HG02870 (cell line): ENCODE data around the gene RANBP17.
"Not testable (repeated sequence)": the region's sequence is repeated elsewhere in the genome, so short reads cannot be mapped to it uniquely, and the experiment has no call there.

Experiments
- ATAC-seq: cut with Tn5 transposase; IDR thresholded peaks from one replicate; pipeline ENCODE4 v1.9.1; 2021; ENCODE audit warnings: mild to moderate bottlenecking, moderate library complexity; ENCODE audit not compliant: unreplicated experiment

The RANBP17 gene

DNA sequence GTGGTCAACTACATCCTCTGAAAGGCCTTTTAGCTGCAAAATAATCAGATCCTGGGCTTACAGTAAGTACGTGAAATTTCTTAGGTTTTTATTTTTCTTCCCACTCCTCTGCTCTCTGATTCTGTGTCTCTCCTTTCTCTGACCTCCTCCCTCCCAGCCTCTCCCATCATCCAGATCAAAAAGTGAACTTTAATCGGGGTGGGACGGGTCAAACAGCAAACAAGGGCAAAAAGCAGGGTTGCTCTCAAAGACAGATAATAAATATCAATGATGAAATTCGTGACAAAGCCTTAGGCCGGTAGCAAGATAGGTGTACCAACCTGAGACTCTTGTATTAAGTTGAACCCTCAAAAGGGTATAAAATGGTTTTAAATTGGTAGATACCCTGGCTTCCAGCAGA is 76.1 kb downstream of the RANBP17 start:
- no peak for ATAC-seq

DNA sequence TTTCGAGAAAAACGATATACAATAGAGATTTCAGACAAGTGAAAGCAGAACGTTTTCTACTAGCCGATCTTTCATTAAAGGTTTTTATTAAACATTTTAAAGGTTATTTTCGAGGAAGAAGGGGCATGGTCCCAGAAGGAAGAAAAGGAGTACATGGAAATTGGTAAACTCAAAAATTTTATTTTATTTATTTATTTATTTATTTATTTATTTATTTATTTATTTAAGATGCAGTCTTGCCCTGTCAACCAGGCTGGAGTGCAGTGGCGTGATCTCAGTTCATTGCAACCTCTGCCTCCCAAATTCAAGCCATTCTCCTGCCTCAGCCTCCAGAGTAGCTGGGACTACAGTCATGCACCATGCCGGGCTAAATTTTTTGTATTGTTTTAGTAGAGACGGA is 77.4 kb downstream of the RANBP17 start:
- ATAC-seq, result no peak

DNA sequence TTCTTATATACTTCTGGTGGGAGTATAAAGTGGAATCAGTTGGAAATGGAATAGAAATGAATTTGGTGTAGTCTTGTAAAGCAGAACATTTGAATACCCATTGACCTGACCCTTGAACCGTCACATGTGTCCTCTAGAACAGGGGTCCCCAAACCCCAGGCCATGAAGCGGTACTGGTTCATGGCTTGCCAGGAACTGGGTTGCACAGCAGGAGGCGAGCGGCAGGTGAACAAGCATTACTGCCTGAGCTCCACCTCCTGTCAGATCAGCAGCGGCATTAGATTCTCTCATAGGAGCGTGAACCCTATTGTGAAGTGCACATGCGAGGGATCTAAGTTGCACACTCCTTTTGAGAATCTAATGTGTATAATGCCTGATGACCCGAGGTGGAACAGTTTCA is 80.0 kb downstream of the RANBP17 start:
- ATAC-seq, result no peak

DNA sequence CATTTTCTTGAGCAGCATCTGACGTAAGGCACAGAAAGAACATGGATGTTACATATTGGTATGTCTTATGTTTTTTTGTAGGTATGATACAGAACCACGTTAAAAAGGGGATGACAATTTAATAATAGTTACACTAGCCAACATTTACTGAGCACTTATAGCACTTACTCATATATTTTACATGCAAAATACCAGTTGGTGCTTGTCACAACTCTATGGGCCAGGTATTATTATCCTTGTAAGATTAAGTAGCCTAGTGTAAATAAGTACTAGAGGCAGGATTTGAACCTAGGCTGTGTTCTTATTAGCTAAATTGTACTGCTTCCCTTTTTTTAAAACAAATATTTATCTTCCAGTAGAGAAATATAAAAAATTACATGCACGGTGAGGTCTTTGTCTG is 83.5 kb downstream of the RANBP17 start:
- ATAC-seq, result no peak

DNA sequence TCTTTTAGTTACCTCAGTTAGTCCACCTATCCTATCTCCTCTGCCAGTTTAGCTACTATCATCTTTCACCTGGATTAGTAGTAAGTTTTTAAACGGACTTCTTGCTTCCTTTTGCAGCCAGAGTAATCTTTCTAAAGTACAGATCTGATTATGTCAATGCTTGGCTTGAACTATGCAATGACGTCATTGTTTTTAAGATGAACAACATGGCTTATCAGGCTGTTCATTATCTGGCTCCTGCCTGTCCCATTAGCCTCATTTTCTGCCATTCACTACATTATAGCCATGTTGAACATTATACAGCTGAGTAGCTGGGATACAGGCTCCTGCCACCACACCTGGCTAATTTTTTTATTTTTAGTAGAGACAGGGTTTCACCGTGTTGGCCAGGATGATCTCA is 98.7 kb downstream of the RANBP17 start:
- no peak for ATAC-seq

DNA sequence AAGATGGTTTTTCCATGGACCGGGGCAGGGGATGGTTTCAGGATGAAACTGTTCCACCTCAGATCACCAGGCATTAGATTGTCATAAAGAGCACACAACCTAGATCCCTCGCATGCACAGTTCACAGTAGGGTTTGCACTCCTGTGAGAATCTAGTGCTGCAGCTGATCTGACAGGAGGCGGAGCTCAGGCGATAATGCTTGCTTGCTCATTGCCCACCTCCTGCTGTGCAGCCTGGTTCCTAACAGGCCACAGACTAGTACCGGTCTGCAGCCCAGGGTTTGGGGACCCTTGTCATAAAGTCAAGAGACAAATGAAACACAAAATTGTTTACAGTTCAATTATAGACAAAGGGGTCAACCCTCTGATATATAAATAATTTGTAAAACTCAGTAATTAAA is 101.7 kb downstream of the RANBP17 start:
- no peak for ATAC-seq

DNA sequence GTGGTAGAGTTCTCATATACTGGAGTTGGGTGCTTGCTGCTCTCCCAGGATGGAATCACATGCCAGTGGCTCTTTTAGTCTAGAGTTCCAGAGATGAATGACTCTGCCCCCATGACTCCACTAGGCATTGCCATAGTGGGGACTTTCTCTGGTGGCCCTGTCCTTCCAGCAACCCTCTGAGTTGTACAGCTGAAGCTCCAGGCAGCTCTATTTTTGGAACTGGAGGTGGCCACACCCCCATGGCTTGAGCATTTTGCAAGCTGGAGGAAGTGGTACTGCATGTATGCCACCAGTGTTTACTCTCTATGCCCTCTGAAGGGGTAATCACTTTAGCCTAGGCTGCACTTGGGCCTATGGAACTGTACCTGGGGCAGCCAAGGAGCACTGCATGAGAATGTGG is 112.6 kb downstream of the RANBP17 start:
- ATAC-seq, result no peak

DNA sequence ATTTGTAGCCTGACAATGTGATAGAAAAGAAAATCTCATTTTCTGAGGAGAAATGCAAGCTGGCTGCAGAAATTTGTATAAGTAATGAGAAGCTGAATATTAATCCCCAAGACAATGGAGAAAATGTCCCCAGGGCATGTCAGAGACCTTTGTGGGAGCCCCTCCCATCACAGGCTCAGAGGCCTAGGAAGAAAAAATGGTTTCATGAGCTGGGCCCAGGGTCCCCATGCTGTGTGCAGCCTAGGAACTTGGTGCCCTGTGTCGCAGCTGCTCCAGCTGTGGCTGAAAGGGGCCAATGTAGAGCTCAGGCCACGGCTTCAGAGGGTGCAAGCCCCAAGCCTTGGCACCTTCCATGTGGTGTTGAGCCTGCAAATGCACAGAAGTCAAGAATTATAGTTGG is 118.4 kb downstream of the RANBP17 start:
- not testable (repeated sequence) for ATAC-seq

DNA sequence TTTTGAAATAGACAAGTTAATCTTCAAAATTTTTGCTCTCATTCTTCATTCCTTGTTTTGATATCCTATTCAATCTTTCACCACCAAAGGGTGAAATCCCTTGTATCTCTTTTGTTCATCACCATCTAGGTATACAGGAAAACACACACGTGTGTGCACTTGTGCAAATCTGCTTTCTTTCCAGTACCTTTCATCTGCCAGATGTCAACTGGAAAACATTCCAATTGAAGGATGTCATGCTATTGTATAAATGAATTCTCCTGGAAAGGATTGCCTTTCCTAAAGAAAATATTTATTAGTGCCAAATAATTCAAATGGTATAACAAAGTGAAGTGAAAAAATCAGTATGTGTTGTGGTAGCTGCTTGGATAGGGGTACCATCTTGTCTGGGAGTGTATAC is 123.7 kb downstream of the RANBP17 start:
- no peak for ATAC-seq

DNA sequence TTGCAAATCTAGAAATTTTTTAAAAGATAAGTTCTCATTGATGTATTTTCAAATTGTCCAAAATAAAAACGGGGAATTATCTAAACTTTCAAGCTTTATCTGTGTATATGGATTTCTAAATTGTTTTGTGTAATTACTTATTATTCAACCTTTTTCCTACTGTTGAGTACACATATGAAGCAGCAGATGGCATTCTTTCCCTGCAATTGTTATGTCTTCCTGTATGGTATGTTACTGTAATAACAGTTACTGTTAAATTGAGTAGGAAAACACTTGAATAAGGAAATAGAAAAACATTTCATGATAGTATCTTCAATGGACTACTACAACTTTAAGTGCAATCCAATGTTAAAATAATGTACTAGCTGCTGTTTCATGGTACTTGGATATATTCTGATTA is 124.8 kb downstream of the RANBP17 start:
- ATAC-seq, result no peak

DNA sequence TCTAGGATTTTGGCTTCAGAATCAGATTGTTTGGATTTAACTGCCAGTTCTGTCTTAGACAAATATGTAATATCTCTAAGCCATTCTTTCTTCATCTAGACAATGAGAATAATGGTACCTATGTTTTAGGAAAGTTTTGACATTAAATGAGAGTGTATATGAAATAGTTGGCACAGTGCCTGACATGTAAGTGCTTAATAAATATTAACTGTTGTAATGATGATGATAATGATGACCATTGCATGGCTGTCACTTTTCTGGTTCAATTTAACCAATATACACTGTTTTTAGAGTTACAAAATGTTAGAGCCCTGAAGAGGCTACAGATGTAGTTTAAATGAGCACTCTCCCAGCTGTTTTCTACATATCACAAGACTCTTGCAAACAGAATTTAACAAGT is 131.7 kb downstream of the RANBP17 start:
- no peak for ATAC-seq

DNA sequence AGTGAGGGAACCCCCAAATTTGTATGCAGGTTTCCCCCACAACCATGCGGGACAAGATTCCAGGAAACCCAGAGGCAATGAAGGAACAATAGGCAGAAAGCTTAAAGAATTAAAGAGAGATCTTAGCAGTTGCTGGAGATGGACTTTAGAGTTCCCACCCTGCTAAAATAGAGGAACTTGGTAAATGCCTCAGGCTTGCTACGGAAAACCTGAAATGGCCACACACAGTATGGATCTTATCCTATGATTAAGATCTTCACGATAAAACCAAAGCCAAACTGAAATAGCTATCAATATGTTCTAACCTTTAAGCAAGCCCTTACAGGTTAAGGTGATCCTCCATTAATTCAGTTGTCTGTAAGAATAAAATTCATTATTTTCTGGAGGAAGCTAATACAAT is 148.3 kb downstream of the RANBP17 start:
- no peak for ATAC-seq

DNA sequence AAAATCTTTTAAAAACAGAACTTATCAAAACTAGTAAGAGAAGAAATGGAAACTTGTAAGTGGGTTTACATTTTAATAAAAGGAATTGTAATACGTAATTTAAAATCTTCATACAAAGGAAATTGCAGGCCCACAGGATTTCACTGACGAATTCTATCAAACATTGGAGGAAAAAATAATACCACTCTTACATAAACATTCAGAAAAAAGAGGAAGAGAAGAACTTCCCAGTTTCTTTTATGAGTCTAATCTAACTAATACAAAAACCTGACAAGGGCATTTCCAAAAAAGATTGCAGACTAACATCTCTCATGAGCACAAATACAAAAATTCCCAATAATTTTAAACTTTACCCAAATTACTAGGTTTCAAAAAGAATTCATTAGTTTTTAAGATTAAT is 149.0 kb downstream of the RANBP17 start:
- ATAC-seq, result no peak

DNA sequence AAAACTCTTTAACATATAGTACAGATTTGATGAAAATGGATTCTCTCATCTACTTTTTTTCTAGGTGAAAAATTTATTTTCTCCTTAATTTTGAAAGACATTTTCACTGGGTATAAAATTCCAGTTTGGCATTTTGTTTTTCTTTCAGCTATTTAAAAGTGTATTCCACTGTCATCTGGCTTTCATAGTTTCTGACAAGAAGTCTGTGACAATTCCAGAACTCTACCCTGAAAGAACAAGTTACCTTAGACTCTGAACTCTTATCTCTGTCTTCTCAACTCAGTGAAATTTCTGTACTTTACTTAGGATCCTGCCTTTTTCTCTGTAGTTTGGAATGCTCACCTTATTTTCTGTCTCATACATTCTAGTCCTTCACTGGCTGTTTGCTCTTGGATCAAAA is 161.7 kb downstream of the RANBP17 start:
- ATAC-seq, result no peak

DNA sequence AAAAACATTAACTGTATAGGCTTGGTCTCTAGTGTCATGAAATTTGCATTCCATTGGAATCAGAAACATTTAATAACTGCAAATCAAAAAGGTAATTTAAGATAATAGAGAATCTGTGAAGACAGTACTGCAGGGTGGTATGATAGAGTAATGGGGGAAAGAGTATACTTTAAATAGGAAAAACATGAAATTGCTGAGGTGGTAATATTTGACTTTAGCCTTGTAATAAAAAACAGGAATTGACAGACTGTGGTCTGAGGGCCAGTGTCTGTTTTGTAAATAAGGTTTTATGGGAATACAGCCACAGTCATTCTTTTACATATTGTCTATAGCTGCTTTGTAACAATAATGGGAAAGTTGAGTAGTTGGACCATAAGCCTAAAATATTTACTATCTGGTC is 162.3 kb downstream of the RANBP17 start:
- ATAC-seq, result no peak

DNA sequence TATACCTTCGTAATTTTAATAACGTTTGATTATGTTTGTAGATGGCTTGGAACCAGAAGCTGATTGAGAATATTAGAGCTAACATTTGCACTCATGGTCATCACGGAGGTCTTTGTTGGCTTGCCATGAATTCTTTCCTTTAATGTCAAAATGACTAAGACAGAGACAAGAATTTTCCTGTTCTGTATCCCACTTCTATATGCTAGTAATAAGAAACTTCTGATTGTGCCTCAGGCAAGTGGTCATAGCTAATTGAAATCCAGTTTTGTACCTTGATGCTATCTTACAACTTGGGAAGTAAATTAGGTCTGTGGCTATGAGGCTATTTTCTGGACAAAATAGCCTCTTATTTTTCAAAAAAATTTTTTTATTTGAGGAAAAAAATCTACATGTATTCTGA is 167.6 kb downstream of the RANBP17 start:
- ATAC-seq, result no peak

DNA sequence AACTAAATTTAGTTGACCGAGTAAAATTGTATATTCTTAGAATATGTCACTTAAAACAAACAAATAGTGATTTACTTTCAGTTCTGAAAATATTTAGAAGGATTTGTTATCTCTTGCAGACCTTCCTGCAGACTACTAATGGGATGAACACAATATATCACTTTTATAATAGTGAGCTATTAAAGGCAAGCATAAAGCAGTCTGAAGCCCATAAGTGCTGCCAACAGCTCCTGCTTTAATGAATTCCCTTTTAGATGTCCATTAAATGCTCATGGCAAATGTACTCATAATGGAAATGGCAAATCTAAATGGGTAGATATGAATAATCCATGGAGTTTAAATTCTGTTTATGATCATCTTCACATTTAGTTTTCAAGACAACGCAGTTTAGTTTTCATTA is 170.2 kb downstream of the RANBP17 start:
- ATAC-seq, result no peak

DNA sequence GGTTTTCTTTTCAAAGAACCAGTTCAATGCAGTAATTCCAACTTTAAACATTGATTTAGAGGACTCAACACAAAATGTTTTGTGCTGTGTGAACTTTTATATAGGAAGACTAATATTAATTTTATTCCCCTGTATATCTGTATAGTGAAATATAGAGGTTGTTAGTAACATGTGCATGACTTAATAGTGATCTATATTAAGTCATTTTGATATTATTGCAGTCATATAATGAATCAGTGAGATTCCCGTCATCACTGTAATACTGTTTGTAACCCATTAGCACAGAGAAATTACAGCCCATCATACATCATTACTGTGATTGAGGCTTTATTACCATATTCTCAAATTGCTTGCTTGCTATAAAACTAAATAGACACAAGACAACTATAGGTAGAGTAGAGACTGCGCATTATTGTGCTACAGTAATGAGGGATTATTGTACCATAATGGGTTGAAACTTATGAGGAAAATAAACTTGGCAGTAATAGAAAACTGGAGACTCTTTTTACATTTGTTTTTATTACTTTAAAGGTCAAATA is 170.7 kb downstream of the RANBP17 start:
- no peak for ATAC-seq

DNA sequence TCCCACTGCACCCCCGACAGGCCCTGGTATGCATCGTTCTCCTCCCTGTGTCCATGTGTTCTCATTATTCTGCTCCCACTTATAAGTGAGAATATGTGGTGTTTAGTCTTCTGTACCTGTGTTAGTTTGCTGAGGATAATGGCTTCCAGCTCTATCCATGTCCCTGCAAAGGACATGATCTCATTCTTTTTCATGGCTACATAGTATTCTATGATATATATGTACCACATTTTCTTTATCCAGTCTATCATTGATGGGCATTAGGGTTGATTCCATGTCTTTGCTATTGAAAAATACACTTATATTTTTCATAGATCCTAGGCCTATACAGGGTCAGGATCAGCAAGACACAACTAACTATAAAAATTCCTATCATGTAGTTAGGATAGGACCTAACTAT is 180.1 kb downstream of the RANBP17 start:
- not testable (repeated sequence) for ATAC-seq

DNA sequence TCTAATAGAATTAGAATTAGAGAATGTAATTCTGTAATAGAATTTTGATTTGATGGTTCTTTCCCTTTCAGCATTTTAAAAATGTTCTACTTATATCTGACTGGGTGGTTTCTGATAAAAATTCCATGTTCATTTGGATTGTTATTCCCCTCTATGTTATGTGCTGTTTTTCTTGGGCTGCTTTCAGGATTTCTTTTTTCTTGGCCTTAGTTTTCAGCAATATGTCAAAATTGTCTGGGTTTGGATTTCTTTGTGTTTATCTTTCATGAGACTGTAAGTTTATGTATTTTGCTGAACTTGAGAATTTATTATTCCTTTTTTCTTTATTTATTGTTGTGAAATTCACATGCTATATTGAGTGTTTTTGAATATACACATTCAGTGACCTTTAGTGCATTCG is 189.1 kb downstream of the RANBP17 start:
- ATAC-seq, result no peak

DNA sequence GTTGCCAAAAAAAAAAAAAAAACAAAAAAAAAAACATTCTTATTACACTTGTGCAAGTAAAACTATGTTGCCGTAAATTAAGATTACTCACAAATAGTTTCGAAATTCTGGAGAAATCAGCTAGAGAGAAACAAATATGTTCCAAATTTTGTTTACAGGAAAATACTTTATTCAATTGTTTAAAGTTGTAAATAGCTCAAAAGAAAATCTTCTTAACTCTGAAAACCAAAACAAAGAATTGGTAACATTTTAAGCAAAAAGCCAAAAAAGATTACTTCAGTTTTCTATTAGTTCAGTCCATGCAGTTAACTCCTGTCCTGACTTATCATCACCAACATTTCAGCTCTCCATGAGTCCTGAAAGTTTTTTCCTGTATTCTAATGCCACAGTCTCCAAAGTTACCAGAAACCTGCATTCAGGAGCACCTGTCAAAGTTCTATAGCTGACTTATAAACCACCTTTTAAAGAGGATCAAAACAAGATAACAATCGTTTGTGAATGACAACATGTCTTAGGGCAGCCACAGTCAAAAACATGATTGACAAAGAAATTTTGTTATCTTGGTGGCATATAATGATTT is 194.1 kb downstream of the RANBP17 start:
- no peak for ATAC-seq

DNA sequence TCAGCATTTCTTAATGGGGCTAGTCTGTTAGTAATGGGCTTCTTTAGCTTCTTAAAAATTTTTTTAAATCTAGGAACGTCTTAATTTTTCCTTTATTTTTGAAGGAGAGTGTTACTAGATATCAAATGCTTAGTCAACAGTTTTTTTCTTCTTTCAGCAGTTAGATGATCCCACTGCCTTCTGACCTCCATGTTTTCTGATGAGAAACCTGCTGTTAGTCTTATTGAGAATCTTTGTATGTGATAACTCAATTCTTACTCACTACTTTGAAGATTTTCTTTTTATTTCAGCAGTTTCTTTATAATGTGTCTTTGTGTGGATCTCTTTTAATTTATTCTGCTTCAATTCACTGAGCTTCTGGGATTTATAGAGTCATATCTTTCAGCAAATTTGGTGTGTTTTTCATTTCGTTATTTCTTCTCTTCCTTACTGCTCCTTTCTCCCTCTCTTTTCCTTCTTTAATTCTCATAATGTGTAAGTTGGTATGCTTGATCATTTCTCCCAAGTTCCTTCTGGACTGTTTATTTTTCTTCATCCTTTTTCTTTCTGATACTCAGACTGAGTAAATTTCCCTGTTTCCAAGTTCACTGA is 205.8 kb downstream of the RANBP17 start:
- ATAC-seq, result no peak

DNA sequence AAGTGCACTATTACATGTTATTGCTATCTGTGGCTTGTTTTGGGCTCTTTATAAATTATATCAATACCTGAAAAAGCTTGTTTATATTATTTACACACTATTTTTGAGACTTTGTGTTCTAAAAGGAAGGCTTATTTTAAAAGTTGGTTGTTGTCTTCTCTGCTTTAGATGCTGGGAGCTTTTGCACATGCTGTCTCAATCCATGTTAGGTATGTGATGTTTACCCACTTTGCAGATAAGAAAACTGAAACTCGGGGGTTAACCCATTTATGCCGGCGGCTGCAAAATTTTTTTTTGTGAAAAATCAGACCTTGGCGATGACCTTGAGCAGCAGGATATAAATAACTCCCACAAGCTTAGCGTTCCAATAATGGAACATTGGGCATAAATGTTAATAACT is 212.9 kb downstream of the RANBP17 start:
- ATAC-seq, result no peak
